Measurements from ENCODE around the gene HOXC6.
A peak's percentile ranks its signal among the peaks of the same experiment; 100 is the strongest.

The HOXC6 gene

GRCh38 chr12:54017878-54018467 lies 10.3 kb upstream of the HOXC6 start:
- no peak for TF ChIP-seq CTCF (IDR thresholded peaks at IDR 0.05; ENCODE audit: low read depth, low read length, missing control alignments)
- peak overlapping the region; percentile 54 for H3K4me3 ChIP-seq (ENCODE audit: low read depth, low read length)
- DNase-seq (ENCODE audit: low read depth): peak; percentile 49

GRCh38 chr12:54018468-54018984 lies 9.7 kb upstream of the HOXC6 start:
- DNase-seq (ENCODE audit: low read depth): no peak
- H3K4me3 ChIP-seq (ENCODE audit: low read depth, low read length): peak overlapping the region; percentile 54
- TF ChIP-seq CTCF (IDR thresholded peaks at IDR 0.05; ENCODE audit: low read depth, low read length, missing control alignments): no peak

GRCh38 chr12:54019091-54019811 lies 9.0 kb upstream of the HOXC6 start:
- DNase-seq (ENCODE audit: low read depth): no peak
- no peak overlapping the region for H3K4me3 ChIP-seq (ENCODE audit: low read depth, low read length)
- TF ChIP-seq CTCF (IDR thresholded peaks at IDR 0.05; ENCODE audit: low read depth, low read length, missing control alignments): no peak

GRCh38 chr12:54019924-54020590 lies 8.2 kb upstream of the HOXC6 start:
- TF ChIP-seq CTCF (IDR thresholded peaks at IDR 0.05; ENCODE audit: low read depth, low read length, missing control alignments): no peak
- no peak for DNase-seq (ENCODE audit: low read depth)
- H3K4me3 ChIP-seq (ENCODE audit: low read depth, low read length): no peak overlapping the region

GRCh38 chr12:54020591-54021405 lies 7.4 kb upstream of the HOXC6 start:
- DNase-seq (ENCODE audit: low read depth): no peak
- no peak for TF ChIP-seq CTCF (IDR thresholded peaks at IDR 0.05; ENCODE audit: low read depth, low read length, missing control alignments)
- no peak overlapping the region for H3K4me3 ChIP-seq (ENCODE audit: low read depth, low read length)

GRCh38 chr12:54021432-54022013 lies 6.7 kb upstream of the HOXC6 start:
- no peak for DNase-seq (ENCODE audit: low read depth)
- peak; percentile 56 for TF ChIP-seq CTCF (IDR thresholded peaks at IDR 0.05; ENCODE audit: low read depth, low read length, missing control alignments)
- no peak overlapping the region for H3K4me3 ChIP-seq (ENCODE audit: low read depth, low read length)

Data from GM12864 (cell line).